Measurements from ENCODE around the gene CCS.
"Not testable (repeated sequence)": the region's sequence is repeated elsewhere in the genome, so short reads cannot be mapped to it uniquely, and the experiment has no call there.

The CCS gene

GRCh38 chr11:66595245-66595904 is 2.4 kb downstream of the CCS start:
- DNase-seq, result peak in 1 of 3 donors; percentile 20

- no peak for DNase-seq
These were observed 6.0 kb downstream of the CCS start for GRCh38 chr11:66598993-66599392.

- DNase-seq, result peak in 1 of 3 donors; percentile 8
These were observed 7.2 kb downstream of the CCS start for GRCh38 chr11:66600219-66600618.

GRCh38 chr11:66600631-66601233 is 7.7 kb downstream of the CCS start:
- peak; percentile 56 to 68 (median 68) for DNase-seq

DNA sequence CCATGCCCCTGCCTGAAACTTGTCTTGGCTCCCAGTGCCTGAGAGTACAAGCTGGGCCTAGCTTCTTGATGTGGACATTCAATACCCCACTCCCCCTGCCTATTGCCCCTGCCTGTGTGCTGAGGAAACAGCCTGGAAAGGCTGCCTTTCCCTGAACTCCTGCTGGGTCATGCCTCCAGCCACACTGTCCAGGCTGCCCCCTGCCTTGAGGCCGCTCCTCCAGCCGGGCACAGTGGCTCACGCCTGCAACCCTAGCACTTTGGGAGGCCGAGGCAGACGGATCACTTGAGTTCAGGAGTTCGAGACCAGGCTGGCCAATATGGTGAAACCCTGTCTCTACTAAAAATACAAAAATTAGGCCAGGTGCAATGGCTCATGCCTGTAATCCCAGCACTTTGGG is 10.1 kb downstream of the CCS start:
- DNase-seq, result no peak

- DNase-seq, result no peak
These were observed 11.2 kb downstream of the CCS start for GRCh38 chr11:66604155-66604554.

- not testable (repeated sequence) for DNase-seq
These were observed 13.6 kb downstream of the CCS start for GRCh38 chr11:66606608-66607007.

DNA sequence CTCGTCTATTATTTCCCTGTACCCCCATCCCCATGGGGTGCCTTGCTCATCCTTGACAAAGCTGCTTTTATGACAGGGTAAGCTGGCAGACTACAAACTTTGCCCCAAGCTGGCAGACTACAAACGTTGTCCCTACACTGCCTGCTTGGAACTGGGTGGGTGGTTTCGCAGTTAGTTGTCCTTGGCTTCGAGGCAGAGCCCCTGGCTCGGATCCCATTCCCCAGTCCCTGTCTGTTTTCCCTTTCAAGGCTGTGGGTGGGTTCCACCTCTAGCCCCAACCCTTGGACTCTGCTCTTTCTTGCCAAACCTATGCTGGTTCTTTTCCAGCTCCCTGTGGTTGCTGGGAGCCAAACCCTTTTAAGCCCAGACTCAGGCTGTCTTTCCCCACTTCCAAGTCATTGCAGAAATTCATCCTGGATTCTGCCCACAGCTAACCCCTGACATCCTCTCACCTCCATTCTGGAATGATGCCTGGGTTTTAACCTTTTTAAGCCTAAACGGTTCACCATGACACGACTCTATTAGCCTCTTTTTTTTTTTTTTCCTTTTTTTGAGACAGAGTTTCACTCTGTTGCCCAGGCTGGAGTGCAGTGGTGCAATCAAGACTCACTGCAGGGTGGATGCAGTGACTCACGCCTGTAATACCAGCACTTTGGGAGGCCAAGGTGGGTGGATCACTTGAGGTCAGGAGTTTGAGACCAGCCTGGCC is 14.3 kb downstream of the CCS start:
- peak; percentile 49 to 63 (median 62) for DNase-seq

GRCh38 chr11:66609721-66610617 is 17.0 kb downstream of the CCS start:
- DNase-seq, result peak; percentile 20 to 44 (median 28)

GRCh38 chr11:66612458-66612857 is 19.5 kb downstream of the CCS start:
- DNase-seq, result no peak

DNA sequence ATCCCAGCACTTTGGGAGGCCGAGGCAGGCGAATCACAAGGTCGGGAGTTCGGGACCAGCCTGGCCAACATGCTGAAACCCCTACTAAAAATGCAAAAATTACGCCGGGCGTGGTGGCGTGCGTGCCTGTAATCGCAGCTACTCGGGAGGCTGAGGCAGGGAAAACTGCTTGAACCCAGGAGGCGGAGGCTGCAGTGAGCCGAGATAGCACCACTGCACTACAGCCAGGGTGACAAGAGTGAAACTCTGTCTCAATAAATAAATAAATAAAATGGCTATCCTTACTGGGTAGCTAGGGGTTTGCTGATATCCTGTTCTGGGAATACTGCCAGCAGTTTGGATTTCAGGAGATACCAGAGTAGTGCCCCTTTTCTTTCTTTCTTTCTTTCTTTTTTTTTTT is 21.1 kb downstream of the CCS start:
- no peak for DNase-seq

DNA sequence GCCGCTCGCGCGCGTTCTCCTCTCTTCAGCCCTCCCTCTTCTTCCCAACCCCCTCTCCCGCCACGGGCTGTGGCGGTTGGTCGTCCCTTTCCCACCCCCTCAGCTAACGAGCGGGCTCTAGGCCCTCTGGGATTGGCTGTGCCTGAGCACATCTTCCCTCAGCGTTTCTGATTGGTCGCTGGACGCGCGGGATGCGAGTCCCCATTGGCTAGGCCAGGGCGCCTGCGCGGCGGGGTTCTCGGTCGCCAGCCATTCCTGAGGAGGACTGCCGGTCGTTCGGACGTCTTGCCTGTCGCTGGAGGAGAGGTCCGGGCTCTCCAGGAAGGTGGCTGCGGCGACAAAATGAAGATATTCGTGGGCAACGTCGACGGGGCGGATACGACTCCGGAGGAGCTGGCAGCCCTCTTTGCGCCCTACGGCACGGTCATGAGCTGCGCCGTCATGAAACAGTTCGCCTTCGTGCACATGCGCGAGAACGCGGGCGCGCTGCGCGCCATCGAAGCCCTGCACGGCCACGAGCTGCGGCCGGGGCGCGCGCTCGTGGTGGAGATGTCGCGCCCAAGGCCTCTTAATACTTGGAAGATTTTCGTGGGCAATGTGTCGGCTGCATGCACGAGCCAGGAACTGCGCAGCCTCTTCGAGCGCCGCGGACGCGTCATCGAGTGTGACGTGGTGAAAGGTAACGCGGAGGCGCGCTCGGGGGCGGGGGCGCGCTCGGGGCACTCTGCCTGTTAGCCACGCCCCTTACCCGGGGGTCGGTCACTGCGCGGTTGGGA is 23.6 kb downstream of the CCS start, which contains the start of gene RBM14:
Gene RBM14 (plus strand): TSS at position 252 of the 776 bp plus-strand sequence. CDS start 91 bp downstream, at position 343.
- peak; percentile 99 to 100 (median 99) for DNase-seq

- DNase-seq, result peak; percentile 93 to 96 (median 93)
These were observed 24.3 kb downstream of the CCS start for GRCh38 chr11:66617155-66617834.

DNA sequence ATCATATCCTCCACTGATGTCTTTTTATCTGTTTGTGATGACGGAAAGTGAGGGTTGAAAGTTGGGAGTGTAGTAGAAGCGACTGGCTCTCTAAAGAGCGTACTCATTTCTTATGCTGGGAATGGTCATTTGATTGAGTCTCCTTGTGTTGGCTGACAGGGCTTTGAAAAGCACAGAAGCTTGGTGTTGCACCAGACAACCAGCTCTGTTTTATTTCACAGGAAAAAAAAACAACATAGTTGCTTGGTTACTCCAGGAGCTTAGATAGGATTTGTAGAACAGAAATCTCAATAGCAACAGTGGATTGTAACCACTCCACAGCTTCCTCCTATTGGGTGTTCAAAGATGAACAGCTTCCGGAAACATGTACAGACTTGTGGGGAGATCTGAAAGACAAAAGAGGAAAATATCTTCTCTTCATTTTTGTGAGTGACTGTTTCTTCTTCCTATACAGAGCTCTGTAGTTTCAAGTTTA is 26.1 kb downstream of the CCS start:
- peak; percentile 24 to 61 (median 53) for DNase-seq

DNA sequence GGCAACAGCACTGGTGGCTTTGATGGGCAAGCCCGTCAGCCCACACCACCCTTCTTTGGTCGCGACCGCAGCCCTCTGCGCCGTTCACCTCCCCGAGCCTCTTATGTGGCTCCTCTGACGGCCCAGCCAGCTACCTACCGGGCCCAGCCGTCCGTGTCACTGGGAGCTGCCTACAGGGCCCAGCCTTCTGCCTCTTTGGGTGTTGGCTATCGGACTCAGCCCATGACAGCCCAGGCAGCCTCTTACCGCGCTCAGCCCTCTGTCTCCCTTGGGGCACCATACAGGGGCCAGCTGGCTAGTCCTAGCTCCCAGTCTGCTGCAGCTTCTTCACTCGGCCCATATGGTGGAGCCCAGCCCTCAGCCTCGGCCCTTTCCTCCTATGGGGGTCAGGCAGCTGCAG is 31.5 kb downstream of the CCS start:
- no peak for DNase-seq

DNA sequence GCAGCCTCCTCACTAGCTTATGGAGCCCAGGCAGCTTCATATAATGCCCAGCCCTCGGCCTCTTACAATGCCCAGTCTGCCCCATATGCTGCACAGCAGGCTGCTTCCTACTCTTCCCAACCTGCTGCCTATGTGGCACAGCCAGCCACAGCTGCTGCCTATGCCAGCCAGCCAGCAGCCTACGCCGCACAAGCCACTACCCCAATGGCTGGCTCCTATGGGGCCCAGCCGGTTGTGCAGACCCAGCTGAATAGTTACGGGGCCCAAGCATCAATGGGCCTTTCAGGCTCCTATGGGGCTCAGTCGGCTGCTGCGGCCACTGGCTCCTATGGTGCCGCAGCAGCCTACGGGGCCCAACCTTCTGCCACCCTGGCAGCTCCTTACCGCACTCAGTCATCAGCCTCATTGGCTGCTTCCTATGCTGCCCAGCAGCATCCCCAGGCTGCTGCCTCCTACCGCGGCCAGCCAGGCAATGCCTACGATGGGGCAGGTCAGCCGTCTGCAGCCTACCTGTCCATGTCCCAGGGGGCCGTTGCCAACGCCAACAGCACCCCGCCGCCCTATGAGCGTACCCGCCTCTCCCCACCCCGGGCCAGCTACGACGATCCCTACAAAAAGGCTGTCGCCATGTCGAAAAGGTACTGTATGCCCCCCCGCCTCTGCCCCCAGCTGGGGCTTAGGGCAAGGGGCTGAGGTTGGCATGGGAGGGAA is 32.2 kb downstream of the CCS start:
- DNase-seq, result no peak

- DNase-seq, result no peak
These were observed 32.8 kb downstream of the CCS start for GRCh38 chr11:66625752-66626149.

GRCh38 chr11:66626382-66626781 is 33.4 kb downstream of the CCS start:
- DNase-seq, result no peak

GRCh38 chr11:66626926-66627325 is 33.9 kb downstream of the CCS start:
- no peak for DNase-seq

DNA sequence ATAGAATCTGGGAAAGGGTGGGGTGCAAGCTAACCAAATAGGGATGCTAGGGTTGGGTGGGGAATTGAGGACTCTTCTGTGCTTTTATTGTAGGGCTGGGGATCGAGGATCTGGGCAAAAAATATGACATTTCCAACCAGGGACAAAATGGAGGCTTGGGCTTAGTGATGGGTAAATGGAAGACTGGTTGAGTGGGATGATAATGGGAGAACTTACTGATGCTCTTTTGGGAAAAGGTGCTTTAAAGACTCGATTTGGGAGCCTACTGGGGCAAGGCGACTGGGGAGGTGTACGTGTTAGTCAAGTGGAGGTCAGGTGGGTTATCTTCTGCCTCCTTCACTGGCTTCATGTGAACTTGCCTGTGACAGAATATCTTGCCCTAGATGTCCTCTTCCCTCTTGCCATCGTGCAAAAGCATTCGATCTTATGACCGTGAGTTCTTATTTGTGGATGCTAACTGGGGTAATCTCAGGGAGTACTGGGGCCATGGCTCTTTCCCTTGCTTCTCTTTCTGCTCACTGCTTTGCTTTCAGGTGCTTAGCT is 35.1 kb downstream of the CCS start:
- no peak for DNase-seq

All from suppressor macrophage treated with lipopolysaccharide for 1 hour (primary cell).